HG02884 (cell line): ENCODE data around the gene RTN4.

Source experiments
- ATAC-seq: cut with Tn5 transposase; IDR thresholded peaks from one replicate; pipeline ENCODE4 v1.9.1; 2021; ENCODE audit warnings: mild to moderate bottlenecking, moderate library complexity; ENCODE audit not compliant: unreplicated experiment

The RTN4 gene

GRCh38 chr2:54975598-54976492 is 74.4 kb downstream of the RTN4 start:
- ATAC-seq = no peak

- ATAC-seq = no peak
These were observed 75.1 kb downstream of the RTN4 start for GRCh38 chr2:54975175-54975574.

GRCh38 chr2:54969940-54970338 is 80.3 kb downstream of the RTN4 start:
- ATAC-seq = no peak

- ATAC-seq = no peak
These were observed 80.8 kb downstream of the RTN4 start for GRCh38 chr2:54969295-54969939.

- ATAC-seq = no peak
These were observed 81.6 kb downstream of the RTN4 start for GRCh38 chr2:54968561-54969218.

GRCh38 chr2:54967759-54968365 is 82.4 kb downstream of the RTN4 start:
- ATAC-seq = no peak

GRCh38 chr2:54967269-54967668 is 83.0 kb downstream of the RTN4 start:
- no peak for ATAC-seq

GRCh38 chr2:54966837-54967236 is 83.4 kb downstream of the RTN4 start:
- ATAC-seq = no peak

GRCh38 chr2:54966165-54966832 is 84.0 kb downstream of the RTN4 start:
- ATAC-seq = no peak

GRCh38 chr2:54965425-54965824 is 84.8 kb downstream of the RTN4 start:
- no peak for ATAC-seq

GRCh38 chr2:54964816-54965215 is 85.4 kb downstream of the RTN4 start:
- ATAC-seq = no peak

- no peak for ATAC-seq
These were observed 86.0 kb downstream of the RTN4 start for GRCh38 chr2:54964271-54964670.

- ATAC-seq = no peak
These were observed 86.8 kb downstream of the RTN4 start for GRCh38 chr2:54963476-54963875.

GRCh38 chr2:54962935-54963440 is 87.3 kb downstream of the RTN4 start:
- no peak for ATAC-seq

GRCh38 chr2:54962511-54962910 is 87.7 kb downstream of the RTN4 start:
- ATAC-seq = no peak

- ATAC-seq = no peak
These were observed 90.1 kb downstream of the RTN4 start for GRCh38 chr2:54960164-54960563.

- ATAC-seq = no peak
These were observed 91.4 kb downstream of the RTN4 start for GRCh38 chr2:54958717-54959371.

GRCh38 chr2:54957321-54957999 is 92.8 kb downstream of the RTN4 start:
- ATAC-seq = no peak

GRCh38 chr2:54956111-54956627 is 94.1 kb downstream of the RTN4 start:
- no peak for ATAC-seq
